Gastroesophageal sphincter (tissue), 3 donors: ENCODE measurements around the gene CLEC4A.

Source experiments
- CTCF ChIP-seq, 4 experiments: fragments of 200-600 bp in 2 of 4; fragments of 450-650 bp in 2 of 4; sonication (generic) in 1 of 4; IDR thresholded peaks; one replicate each; pipeline ENCODE4 v1.5.1; 2017 to 2019; ENCODE audit warnings: antibody characterized with exemption in 4 of 4, mild to moderate bottlenecking in 2 of 4, moderate library complexity in 2 of 4
- POLR2AphosphoS5 ChIP-seq: sonication (generic); formaldehyde crosslinking; IDR thresholded peaks from one replicate; pipeline ENCODE4 v1.6.1; 2017; ENCODE audit warnings: antibody characterized with exemption

DNA sequence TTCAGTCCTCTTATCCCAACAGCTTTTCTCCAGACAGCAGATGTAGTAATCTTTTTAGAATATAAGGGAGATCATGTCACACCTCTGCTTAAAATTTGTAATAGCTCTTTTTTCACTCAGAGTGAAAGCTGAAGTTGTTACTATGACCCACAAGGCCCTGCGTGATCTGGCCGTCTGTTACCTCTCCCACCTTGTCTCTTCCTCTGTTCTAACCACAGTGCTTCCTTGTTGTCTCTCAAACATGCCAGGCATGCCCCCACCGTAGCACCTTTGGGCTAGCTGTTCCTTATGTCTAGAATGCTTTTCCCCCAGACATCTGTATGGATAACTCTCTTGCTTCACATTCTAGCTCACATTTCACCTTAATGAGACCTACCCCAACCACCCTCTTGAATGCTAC lies 34.8 kb upstream of the CLEC4A start:
- TF ChIP-seq CTCF (IDR thresholded peaks at IDR 0.05): no peak
- no peak for TF ChIP-seq POLR2AphosphoS5
